GM21717 (cell line): ENCODE measurements around the gene PPARA.
"Not testable (repeated sequence)": the region's sequence is repeated elsewhere in the genome, so short reads cannot be mapped to it uniquely, and the experiment has no call there.

Source experiments
- ATAC-seq: cut with Tn5 transposase; IDR thresholded peaks from one replicate; pipeline ENCODE4 v1.9.1; 2021; ENCODE audit warnings: mild to moderate bottlenecking, moderate library complexity; ENCODE audit not compliant: unreplicated experiment

Gene PPARA

DNA sequence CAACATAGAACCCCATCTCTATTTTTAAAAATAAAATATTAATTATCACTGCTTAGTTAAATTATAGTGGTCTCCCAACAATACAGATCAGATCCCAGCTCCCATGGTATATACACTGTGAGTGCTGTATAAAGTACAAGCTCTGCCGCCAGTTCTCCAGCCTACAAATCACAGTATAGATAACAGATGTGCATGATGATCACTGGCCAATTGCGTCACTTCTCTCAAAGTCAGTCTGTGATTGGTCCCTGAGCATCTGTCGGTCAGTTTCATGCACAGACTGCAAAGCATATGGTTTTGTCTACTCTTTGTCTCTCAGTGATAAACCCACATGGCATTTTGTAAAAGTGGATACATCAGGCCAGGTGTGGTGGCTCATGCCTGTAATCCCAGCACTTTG, 15.7 kb downstream of the PPARA start:
- ATAC-seq, result no peak

GRCh38 chr22:46169628-46170027, 19.3 kb downstream of the PPARA start:
- no peak for ATAC-seq

DNA sequence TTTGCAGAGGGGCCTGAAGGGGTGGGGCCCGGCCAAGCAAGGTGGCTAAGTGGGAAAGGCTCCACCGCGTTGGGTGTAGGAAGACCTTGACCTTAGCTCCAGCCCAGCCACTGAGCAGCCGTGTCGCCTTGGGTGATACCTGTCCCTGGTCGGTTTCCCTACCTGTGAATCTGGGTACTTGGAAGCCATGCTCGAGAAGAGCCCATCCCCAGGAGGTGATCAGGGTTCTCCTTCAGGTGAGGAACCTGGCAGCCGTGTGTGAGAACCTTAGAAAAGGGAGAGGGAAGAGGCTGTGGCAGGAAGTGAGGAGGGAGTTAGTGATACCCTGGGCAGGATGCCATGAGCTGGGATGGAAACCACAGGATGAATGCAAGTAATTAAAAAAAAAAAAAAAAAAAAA, 21.6 kb downstream of the PPARA start:
- ATAC-seq, result no peak

DNA sequence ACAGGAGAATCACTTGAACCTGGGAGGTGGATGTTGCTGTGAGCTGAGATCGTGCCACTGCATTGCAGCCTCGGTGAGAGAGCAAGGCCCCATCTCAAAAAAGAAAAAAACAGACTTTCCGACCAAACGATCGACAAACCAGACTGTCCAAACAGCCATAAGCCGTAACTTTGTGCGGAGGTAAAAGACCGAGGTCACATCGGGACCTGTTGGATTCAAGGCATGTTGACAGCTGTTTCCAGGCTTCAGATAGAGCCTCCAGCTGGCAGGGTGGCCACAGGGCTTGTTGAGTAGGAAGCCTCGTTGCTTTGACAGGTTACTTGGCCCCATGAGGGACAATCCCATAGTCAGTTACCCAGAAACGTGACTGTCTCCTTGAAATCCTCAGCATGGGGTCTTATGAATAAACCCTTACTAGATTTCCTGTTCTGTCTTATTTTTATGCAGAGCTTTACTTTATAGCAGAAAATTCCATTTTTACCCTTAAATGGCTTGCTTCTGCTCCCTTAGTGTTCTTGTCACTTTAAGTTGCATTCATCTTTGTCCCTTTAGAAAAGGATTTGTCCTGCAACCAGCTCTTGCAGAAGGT, 22.3 kb downstream of the PPARA start:
- no peak for ATAC-seq

DNA sequence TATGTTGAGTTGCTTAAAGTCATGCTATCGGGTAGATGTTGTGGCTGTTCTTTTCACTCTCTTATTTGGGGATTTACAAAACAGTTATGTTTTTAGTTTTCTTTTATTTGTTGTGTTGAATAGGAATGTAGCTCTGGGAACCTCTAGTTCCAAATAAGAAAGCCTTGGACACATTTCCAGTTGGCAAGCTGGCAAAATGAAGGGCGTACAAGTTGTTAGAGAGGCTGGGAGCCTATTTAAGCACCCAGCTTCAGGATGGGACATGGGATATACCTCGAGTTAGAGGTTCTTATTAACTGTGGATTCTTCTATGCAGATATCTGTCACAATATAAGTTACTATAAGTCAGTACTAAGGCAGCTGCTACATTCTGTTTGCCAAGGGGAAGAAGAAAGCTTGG, 22.8 kb downstream of the PPARA start:
- ATAC-seq, result no peak

DNA sequence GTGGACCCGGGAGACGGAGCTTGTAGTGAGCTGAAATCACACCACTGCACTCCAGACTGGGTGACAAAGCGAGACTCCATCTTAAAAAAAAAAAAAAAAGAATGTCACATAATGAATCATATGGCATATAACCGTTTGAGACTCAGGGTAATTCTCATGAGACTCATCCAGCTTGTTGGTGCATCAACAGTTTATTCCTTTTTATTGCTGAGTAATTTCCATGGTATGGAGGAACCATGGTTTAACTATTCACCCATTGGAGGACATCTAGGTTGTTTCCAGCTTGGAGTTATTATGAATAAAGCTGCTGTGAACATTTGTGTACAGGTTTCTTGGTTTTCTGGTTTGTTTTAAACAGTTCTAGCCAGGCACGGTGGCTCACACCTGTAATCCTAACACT, 25.3 kb downstream of the PPARA start:
- ATAC-seq, result no peak

- no peak for ATAC-seq
Measured at GRCh38 chr22:46176508-46177003, 26.2 kb downstream of the PPARA start.

- no peak for ATAC-seq
Measured at GRCh38 chr22:46178755-46179505, 28.6 kb downstream of the PPARA start.

DNA sequence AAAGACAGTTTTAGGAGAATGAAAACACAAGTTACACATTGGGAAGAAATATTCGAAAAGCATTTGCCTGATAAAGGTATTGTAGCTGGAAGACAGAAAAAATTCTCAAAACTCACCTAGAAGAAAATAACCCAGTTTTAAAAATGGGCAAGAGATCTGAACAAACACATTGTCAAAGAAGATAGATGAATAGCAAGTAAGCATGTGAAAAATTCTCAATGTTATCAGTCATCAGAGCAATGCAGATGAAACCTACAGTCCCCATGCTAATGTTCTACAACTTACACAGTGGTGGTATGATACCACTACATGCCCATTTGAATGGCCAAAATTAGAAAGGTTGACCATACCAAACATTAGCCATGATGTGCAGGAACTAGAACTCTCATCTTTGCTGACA, 29.4 kb downstream of the PPARA start:
- no peak for ATAC-seq

DNA sequence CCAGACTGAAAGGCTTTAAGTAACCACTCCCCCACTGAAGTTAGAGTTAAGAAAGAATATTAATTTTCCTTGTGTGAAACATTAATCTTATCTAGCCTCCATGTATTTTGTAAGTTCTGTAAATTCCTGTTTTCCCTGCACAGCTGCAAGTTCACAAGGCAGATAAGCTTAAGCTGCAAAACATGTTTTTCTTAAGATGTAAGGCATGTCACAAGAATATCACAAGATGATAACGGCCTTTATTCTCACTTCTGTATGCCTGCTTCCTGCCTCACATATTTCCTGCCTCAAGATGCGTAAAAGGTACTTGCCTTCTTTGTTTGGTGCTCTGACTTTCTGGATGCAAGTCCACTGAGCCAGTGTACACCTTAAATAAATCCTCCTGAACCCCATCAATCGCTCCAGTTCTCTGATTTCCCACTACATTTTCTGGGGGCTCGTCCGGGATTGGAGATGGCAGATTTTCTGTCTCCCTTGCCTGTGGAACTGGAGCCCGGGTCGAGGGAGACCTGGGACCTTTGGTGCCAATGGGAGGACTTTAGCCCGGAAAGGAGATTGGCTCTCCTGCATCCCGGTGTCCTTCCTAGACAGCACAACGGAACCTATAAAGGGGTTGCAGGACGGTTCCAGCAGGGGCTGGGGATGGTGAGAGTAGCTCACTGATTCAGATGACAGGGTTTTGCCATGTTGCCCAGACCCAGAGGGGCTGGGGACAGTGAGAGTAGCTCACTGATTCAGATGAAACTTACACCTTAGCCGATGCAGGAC, 30.2 kb downstream of the PPARA start:
- no peak for ATAC-seq

DNA sequence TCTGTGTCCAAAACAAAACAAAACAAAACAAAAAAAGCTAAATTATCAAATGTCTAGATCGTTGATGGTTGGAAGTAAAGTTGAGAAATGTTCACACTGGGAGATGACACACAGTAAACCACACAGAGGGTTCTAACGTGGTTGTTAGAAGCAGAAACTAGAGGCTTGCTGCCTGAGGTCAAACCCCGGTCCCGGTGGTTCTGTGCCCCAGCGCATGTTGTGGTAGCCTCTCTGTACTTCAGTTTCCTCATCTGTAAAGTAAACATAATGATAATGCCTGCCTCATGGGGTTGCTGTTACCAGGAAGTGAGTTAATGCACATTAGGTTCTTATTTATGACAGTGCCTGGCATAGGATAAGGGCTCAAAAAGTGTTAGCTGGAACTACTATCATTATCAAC, 33.4 kb downstream of the PPARA start:
- no peak for ATAC-seq

DNA sequence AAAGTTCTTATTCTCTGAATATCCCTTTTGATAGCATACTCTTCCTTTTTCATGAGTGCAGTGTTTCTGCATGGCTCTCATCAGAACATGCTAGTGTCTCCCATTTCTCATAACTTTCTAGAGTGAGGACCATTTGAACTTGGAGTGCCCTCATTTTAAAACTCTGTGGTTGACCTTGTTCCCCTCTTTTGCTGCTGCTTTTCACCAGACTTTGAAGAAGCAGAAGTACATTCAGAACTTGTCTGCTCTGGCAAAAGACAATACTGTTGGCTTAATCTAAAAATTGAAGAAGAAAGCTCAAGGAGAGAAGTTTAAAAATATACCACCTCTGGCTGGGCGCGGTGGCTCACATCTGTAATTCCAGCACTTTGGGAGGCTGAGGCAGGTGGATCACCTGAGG, 35.0 kb downstream of the PPARA start:
- no peak for ATAC-seq

DNA sequence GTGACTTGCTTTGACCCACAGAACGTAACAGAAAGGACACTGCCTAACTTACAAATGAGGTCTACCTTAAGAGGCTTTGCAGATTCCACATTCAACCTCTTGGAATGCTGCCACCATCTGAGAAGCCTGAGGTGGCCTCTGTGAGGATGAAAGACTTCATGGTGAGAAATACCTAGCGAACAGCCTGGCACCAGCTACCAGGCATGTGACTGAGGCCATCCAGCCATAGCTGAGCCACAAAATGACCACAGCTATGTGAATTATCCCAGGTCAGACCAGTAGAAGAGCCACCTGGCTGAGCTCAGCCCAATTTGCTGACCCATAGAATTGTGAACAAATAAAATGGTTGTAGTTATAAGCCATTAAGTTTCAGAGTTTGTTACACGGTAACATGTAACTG, 37.5 kb downstream of the PPARA start:
- no peak for ATAC-seq

DNA sequence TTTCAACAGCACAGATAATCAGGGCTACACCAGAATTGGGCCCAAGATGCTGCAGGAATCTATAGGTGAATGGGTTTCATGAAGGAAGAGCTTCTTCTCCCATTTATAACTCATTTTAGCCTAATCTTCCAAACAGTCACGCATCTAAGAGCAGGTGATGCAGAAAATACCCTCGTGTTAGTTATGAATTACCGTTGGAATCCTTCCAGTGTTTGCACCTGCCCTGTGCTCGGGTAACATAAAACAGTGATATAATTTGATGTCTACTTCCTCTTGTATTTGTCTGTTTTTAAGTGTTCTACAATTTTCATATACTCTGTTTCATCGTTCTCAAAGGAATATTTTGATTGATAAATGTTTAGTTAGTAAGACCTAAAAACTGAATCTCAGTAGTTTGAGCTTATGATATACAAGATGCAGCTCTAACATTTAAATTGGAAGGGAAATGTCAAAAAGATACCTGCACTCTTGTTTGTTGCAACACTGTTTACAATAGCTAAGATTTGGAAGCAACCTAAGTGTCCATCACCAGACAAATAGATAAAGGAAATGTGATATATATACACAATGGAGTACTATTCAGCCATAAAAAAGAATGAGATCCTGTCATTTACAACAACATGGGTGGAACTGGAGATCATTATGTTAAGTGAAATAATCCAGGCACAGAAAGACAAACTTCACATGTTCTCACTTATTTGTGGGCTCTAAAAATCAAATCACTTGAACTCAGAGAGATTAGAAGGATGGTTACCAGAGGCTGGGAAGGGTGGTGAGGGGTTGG, 42.1 kb downstream of the PPARA start:
- ATAC-seq, result no peak

GRCh38 chr22:46193898-46194310, 43.6 kb downstream of the PPARA start:
- ATAC-seq, result no peak

- ATAC-seq, result no peak
Measured at GRCh38 chr22:46195487-46196165, 45.3 kb downstream of the PPARA start.

GRCh38 chr22:46196278-46196677, 46.0 kb downstream of the PPARA start:
- no peak for ATAC-seq

GRCh38 chr22:46198274-46198673, 47.9 kb downstream of the PPARA start:
- ATAC-seq, result no peak

- not testable (repeated sequence) for ATAC-seq
Measured at GRCh38 chr22:46198806-46199205, 48.5 kb downstream of the PPARA start.

GRCh38 chr22:46201059-46201757, 50.9 kb downstream of the PPARA start:
- ATAC-seq, result no peak
